HG03066 (cell line): ENCODE data around the gene TTC8.
"Not testable (repeated sequence)": the region's sequence is repeated elsewhere in the genome, so short reads cannot be mapped to it uniquely, and the experiment has no call there.

ENCODE experiments used
- ATAC-seq: cut with Tn5 transposase; IDR thresholded peaks from one replicate; pipeline ENCODE4 v1.9.1; 2021; ENCODE audit warnings: low read depth; ENCODE audit not compliant: unreplicated experiment

Gene TTC8

DNA sequence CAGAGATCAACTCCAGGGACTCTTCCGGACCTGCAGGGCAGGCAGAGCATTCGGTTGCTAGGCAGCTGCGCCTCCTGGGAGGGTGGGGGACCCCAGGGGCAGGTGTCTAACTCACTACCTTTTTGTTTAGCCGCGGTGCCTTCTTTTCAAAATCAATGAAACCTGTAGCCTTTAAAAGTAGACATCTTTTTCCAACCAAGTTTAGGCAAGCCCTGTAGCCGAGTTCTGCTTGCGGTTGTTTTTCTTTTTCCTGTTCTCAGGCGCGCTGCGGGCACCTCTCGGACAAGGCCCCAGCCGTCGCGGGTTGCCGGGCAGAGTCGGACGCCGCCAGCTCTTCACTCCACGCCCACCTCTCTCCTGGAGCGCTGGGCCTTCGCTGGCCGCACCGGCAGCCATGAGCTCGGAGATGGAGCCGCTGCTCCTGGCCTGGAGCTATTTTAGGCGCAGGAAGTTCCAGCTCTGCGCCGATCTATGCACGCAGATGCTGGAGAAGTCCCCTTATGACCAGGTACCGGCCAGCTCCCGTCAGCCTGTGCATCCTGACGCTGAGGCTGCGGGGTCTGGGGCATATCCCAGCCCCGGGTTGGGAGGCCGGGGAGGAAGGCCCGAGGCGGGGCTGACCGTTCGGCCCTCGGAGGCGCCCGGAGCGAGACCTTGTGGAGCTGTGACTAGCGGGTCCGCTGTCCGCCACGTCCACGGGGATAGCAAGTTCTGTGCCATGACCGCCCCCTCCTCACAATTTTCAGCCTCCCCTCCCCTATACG, at the start of gene TTC8:
Gene TTC8, plus strand, starts transcription at position 338 of the 764 bp plus-strand sequence. Its CDS starts 57 bp downstream, at position 395.
- ATAC-seq: peak; percentile 99

DNA sequence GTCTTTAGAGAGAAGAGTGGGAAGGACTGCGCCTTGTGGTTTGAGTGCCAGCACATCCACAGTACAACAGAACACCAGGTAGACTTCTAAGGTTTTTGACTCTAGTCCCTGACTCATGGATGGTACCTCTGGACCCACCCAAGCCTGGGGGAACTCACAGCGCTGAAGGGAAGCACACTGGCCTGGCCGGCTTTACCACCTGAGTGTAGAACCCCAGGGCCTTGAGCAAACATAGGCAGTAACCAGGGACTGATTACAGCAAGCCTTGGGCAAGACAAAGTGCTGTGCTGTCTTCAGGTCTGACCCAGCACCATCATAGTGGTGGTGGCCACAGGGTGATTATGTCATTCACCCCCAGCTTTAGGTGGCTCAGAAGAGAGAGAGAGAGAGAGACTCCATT, 48.9 kb upstream of the TTC8 start:
- ATAC-seq: no peak

DNA sequence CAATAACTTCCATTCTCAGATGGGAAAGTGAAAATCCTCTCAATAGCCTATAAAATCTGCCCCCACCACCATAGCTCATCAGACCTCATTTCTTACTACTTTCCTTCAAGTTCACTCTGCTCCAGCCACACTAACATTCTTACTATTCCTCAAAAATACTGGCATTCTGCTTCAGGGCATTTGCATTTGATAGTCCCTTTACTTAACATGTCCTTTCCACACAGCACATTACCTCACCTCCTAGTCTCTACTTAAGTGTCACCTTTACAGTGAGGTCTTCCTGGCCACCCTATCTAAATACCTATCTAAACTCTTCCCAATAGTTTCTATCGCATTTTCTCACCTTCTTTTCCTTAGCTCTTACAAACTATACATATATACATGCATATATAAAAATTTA, 38.5 kb upstream of the TTC8 start:
- no peak for ATAC-seq

DNA sequence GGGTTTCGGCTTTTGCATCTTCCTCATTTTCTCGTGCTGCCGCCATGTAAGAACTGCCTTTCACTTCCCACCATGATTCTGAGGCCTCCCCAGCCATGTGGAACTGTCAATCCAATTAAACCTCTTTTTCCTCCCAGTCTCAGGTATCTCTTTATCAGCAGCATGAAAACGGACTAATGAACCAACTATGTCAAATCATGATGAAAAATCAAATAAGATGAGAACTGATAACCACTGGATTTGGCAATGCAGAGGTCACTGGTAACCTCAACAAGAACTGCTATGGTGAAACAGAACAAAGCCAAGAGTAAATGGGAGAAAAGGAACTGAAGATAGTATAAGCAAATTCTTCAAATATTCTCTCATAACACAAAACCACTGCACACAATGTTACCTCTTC, 37.7 kb upstream of the TTC8 start:
- no peak for ATAC-seq

DNA sequence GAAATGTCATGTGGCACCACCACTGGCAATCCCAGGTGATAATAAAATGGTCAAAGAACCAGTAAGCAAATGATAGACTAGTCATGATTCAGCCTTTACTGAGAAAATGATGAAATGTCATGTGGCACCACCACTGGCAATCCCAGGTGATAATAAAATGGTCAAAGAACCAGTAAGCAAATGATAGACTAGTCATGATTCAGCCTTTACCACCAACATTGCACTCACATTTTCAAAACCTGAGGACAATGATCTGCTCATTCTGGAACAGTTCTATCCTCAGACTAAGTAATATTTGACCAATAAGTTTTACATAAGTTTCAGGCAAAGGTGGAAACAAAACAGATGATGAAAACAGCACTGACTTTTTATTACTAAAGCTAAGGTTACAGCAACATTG, 34.9 kb upstream of the TTC8 start:
- not testable (repeated sequence) for ATAC-seq

DNA sequence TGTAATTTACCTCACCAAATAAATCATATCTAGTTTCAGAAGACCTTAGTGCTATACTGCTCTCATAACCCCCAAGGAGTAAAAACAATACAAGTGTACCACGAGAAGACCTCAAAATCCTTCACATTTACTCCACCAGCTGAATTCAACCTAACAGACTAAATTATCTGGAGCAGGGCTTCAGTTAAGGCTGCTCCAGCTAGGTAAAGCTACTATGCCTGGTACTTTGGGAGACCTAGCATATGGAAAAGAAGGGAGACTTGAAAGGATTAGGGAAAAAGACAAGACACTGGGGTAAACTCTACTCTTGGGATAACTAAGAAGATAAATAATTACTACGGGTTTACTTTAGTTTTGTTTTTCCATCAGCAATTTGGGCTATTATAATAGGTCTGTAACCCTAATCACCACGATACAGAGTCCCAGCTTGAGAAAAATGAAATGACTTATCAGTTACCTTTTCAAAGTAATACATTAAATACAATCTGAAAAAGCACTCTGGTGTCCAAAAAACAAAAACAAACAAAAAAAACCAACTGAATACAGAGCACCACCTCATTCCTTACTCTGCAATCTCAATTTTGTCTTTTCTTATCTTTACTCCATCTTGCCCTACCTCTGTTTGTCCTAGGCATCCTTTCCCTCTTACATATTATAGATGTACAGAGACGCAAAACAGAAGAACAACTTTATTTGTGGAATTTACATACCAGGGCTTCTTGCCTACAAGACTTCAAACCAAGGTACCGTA, 33.8 kb upstream of the TTC8 start:
- no peak for ATAC-seq

DNA sequence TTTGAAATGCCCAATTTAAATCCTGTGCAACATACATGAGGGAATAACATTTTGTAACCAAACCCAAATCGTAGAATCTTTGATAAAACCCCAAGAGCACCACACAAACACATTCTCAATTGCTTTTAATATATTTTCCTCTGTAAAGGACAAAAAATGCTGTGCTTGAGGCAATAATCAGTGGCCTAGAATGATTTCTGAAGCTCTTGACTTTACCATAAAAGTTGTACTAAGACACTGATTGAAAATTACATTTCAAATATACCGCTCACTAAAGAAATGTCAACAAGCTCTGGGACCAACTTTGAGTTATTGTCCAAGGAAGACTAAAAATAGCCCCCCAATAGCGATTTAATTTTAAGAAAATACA, 33.2 kb upstream of the TTC8 start:
- no peak for ATAC-seq

DNA sequence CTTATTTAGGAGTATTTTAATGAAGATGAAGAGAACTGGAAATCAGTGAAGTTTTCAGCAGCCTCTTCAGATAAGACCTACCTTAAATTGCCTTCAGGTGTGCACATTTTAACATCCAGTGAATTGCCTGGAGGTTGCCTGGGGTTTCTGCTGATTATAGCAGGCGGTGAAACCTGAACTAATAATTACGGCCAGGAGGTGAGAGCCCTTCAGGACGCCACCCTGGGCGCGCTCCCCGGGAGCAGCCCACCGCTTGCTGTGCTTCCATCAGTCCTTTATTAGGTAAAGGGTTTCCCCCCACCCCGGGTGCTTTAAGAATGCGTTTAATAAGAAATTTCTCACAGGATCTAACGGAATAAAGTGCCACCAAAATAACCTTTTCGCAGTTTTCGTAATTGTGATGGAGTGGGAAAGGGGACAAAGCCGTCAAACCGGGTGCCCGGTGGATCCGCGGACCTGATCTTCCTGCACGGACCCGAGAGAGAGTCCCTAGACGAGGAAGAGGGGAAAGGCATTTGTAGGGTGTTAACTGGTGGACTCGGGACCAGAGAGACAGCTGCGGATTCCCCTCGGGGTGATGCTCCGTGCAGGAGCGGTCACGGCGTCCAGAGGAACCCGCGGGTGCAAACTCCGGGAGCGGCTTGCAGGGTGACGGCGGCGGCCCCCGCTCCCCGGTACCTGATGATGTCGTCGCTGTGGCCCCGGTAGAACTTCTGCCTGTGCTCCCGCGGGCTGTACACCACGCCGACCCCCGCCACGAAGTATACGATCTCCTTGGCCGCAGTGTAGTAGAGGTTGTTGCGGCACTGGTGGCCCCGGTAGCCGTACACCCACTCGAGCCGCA, 32.6 kb upstream of the TTC8 start:
- ATAC-seq: peak; percentile 5

DNA sequence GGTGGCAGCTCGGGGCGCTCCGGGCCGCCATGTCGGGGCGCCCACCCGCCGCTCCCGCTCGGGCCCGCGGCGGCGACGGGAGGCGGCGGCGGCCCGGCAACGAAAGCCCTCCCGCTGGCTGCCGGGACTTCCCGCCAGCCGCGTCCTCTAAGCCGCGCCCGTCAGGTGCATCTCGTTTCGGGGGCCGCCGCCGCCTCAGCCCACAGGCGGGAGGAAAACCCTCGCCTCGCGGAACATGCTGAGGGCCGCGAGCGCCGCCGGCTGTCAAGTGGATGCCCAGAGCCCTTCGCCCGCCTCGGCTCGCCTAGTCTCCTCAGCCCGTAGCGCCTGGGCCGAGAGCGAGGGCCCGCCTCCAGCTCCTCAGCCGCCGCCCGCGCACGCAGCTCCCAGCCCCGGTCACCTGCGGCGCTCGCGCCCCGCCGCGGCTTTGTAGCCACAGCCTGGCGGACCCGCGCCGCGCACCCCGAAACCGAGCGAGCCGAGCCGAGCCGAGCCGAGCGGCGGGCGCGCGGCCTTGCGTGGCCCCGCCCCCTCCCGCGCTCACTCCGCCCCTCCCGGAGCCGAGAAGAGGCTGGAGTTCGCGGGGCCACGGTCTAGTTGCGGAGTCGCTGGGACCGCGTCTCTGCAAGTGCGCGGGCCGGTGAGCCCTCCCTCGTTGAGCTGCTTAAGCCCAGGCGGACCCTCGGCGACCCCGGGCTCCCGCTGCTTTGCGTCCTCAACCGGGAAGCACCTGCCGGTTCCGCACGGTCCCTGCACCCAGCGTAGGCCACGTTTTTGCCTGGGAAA, 31.8 kb upstream of the TTC8 start, which contains the start of gene EML5:
Gene EML5, minus strand, starts transcription at position 481 of the 786 bp plus-strand sequence. Its CDS starts 450 bp downstream, at position 31.
- peak; percentile 85 for ATAC-seq

DNA sequence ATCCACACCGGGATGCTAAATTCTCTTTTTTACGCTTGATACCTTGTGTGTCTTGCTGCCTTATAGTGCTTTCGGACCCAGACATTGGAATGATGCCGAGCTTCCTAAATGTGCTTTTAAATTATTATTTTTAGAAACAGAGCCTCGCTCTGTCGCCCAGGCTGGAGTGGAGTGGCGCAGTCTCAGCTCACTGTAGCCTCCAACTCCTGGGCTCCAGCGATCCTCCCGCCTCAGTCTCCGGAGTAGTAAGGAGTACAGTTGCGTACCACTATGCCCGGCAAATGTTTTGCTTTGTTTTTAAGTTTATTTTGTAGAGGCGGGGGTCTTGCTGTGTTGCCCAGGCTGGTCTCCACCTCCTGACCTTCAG, 31.2 kb upstream of the TTC8 start:
- no peak for ATAC-seq

DNA sequence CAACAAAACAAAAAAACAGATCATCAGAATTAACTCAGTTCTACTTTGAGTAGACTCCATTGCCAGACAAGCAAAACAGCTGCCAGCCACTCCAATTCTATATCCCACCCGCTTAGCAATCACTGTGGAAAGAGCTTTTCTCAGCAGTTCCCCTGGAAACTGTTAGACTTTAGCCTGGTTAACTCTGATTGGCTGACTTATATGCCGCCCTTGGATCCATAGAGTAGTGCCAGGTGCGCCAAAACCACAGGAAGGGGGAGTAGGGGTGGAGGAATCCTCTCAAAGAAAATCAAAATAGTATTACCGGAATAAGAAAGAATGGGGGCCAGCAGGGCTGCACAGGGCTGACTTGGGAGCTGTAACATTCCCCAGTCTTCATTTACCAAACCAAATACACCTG, 26.3 kb upstream of the TTC8 start:
- no peak for ATAC-seq

DNA sequence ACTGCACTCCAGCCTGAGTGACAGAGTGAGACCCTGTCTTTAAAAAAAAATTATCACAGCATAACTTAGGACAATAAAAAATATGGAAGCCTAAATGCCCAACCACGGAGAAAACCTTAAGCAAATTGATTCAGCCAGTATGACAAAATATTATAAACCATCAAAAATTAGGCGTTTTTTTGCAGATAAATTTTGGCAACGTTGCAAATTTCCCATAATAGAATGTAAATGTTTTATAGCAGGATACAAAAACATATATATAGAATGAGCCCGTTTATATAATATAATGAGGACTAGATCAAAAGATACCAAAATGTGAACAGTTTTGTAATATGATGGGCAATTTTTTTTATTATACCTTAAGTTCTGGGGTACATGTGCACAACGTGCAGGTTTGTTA, 24.9 kb upstream of the TTC8 start:
- ATAC-seq: no peak

DNA sequence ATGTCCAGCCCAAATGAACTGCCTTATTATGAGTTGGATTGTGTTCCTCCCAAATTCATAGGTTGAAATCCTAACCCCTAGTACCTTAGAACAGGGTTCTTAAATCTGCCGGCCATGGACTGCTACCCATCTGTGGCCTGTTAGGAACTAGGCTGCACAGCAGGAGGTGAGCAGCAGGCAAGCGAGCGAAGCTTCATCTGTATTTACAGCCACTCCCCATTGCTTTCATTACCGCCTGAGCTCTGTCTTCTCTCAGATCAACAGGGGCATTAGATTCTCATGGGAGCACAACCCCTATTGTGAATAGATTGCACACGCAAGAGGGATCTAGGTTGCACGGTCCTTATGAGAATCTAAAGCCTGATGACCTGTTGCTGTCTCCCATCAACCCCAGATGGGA, 21.9 kb upstream of the TTC8 start:
- no peak for ATAC-seq

DNA sequence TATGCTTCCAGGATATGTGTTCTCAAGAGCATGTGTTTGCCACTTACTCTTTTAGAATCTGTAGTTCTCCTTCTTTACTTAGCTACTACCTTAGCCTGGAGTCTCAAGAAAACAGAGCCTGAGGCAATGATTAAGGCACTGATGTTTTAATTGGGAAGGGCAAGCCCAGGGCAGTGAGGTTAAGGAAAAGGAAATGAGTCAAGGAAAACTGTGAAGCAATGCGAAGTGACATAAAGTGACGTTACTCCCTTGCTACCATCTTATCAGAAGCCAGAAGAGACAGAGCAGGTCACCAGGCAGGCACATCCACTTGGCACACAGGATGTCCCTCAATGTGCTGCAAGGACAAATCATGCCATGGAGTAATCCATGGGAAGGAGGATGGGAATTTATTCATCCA, 20.4 kb upstream of the TTC8 start:
- no peak for ATAC-seq

DNA sequence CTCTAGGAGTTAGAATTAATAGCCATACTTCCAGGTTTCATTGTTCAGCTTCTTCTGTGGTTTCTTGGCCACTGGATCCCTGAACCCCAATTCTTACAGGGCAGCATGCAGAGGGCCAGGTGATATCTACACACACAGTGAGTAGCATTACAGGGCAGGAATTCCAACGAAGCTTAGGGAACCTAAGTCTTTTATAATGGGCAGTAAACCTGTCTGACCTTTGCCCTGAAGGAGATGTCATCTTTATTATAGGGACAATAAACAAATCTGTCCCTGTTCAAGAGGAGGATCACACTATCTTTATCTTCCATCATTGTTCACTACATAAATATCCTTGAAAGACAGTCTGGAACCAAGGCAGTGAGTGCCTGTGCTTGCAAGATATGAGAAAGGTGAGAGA, 20.0 kb upstream of the TTC8 start:
- ATAC-seq: no peak

DNA sequence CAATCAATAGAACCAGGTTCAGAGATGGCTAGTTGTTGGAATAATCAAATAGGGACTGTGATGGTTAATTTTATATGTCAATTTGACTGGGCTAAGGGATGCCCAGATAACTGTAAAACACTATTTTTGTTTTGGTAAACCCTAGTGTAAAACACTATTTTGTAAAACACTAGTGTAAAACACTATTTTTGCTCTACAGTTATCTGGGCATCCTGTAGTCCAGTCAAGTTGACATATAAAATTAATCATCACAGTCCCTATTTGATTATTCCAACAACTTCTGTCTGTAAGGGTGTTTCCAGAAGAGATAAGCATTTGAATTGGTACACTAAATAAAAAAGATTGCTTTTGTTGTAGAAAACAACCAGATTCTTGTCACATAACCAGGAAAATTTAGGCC, 16.1 kb upstream of the TTC8 start:
- no peak for ATAC-seq

DNA sequence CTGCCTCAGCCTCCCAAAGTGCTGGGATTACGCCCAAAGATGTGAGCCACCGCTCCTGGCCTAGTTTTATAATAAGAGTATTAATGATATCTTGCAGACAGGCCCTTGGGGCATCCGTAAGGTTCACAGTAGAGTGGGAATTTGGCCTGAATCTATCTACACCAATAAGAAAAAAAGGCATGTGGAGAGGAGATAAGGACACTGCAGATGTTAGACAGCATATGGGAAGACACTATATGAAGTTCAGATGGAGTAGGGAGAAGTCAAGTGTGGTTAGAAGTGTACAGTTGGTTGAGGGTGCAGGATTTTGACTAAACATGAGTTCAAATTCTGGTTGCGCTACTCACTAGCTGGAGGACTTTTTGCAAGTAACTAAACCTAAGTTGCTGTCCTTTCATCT, 8.5 kb upstream of the TTC8 start:
- ATAC-seq: no peak

DNA sequence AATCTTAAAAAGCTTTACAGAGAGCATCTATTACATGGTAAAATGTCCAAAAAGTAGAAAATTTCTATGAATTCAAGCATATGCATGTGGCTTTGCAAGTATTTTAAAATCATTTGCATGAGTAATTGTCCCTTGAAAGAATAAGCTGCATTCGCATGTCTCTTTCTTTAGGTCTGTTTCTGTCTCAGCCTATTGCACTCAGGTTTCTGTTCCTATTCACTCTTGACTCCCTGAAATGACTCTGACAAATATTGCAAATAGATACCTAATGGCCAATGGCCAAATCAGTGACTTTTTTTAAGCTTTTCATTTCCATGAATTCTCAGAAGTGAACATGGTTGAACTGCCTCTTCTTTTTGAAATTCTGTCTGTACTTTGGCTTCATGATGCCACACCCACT, 6.4 kb upstream of the TTC8 start:
- no peak for ATAC-seq

DNA sequence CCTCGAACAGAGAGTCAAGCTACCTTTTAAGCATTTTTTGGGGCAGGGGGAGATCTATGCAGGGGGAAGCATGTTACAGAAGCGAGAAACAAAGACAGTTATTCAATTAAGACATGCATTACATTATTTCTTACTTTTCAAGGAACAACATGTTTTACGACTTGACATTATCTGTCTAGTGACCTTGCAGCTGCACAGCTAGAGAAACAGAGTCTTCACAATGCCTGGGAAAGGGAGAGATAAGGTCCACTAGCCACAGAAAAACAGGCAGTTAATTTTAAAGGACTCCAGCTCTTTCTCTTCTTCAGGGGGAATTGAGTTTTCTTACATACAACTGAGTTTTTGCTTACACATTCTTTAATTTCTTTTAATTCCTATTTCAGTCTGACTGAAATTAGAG, 4.8 kb upstream of the TTC8 start:
- not testable (repeated sequence) for ATAC-seq

DNA sequence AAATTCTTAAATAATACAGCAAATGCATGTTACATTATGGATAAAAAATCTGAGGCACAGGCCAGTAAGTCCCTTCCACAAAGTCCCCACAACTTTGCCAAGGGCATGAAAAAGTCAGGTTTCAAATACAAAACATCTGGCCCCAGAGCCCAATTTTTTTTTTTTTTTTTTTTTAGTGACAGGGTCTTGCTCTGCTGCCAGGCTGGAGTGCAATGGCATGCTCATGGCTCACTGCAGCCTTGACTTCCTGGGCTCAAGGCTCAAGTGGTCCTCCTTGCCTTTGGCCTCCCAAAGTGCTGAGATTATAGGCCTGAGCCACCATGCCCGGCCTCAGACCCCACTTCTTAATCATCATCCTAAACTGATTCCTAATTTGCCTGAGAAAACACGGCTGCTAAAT, 3.1 kb upstream of the TTC8 start:
- no peak for ATAC-seq
